Upper lobe of left lung (tissue), 4 donors: ENCODE data around the gene HEATR1.

ENCODE experiments used
- CTCF ChIP-seq, 6 experiments: fragments of 450-650 bp in 4 of 6; fragments of 200-600 bp in 2 of 6; sonication (generic) in 2 of 6; IDR thresholded peaks; one replicate each; pipeline ENCODE4 v1.5.1; 2016 to 2019; ENCODE audit warnings: antibody characterized with exemption in 6 of 6
- EP300 ChIP-seq, 4 donors: sonication (generic); formaldehyde crosslinking; IDR thresholded peaks; one replicate each; pipeline ENCODE4 v1.5.1; 2017; ENCODE audit warnings: antibody characterized with exemption in 4 of 4, control low read depth in 2 of 4
- POLR2A ChIP-seq, 4 donors: fragments of 450-650 bp; IDR thresholded peaks; one replicate each; pipeline ENCODE4 v1.5.1; 2016 to 2017; ENCODE audit warnings: antibody characterized with exemption in 4 of 4, mild to moderate bottlenecking in 2 of 4

GRCh38 chr1:236638945-236639344 lies 34.6 kb upstream of the HEATR1 start:
- TF ChIP-seq CTCF (IDR thresholded peaks at IDR 0.05) (no peak), EP300 (IDR thresholded peaks at IDR 0.05) (no peak), POLR2A (IDR thresholded peaks at IDR 0.05) (no peak)
